Effector CD8-positive, alpha-beta T cell (primary cell): Measurements from ENCODE around the gene TBC1D2B.

ENCODE experiments used
- DNase-seq: peaks from one replicate; lab custom pipeline; 2025; lab: John Stamatoyannopoulos, UW

TBC1D2B gene

DNA sequence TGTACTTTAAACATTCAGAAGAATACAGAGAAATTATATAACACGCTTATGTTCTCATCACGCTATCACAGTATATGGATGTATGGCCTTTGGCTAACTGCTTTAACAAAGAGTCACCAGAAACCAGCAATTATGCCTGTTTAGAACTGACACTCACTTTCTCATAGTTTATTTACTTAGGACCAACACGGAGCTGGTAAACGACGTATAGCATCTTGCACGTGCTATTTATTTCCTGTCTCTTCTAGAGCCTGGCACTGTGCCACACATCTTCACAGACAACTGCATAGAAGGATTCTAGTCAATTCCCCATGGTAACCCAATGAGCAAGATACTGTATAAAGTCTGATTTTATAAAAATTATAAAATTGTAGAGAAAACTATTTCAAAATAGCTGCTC is 43.6 kb downstream of the TBC1D2B start:
- DNase-seq, result peak; percentile 47

DNA sequence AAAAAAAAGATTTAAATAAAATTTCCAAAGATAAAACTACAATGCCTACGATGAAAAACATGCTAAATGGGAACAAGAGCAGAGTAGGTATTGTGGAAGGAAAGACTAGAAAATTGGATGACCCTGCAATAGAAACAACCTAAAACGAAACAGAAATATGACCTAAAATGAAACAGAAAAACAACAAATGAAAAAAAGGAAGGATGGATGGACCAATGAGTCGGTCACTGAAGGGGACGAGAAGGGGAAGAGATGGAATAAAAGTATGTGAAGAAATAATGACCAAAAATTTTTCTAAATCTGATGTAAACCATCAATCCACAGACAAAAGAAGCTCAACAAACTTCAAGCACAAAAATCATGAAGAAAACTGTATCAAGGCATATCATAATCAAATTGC is 44.8 kb downstream of the TBC1D2B start:
- DNase-seq, result no peak

DNA sequence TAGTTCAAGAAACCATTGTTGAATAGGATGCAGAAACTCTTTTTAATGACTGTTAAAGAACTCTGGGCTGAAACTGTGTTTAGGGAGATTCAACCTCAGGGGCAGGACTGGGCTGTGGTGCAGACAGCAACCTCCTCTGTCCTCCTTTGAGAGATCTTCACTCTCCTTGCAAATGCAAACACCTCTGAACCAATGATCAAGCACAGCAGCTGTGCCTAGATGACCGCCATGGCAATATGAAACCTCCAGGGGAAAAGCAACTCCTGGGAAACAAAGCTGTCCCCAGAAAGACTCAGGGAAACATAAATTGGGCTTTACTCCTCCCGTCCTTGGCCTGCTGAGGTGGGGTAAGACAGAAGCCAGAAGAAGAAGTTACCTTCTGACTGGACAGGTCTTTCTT is 52.6 kb downstream of the TBC1D2B start:
- no peak for DNase-seq

DNA sequence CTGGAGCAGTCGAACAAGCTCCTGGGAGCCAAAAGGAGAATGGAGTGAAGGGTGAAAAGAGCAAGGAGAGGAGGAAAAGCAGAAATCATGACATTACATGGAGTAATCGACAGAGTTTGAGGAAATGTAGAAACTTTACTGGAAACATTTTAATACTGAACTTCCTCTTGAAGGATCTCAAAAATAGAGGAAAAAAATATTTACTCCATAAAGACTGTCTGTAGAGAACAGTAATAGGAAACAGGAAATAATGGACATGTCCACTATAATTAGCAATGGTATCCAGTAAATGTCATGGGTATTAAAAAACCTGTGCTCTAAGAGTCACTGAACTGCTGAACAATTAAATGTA is 53.0 kb downstream of the TBC1D2B start:
- DNase-seq, result no peak

DNA sequence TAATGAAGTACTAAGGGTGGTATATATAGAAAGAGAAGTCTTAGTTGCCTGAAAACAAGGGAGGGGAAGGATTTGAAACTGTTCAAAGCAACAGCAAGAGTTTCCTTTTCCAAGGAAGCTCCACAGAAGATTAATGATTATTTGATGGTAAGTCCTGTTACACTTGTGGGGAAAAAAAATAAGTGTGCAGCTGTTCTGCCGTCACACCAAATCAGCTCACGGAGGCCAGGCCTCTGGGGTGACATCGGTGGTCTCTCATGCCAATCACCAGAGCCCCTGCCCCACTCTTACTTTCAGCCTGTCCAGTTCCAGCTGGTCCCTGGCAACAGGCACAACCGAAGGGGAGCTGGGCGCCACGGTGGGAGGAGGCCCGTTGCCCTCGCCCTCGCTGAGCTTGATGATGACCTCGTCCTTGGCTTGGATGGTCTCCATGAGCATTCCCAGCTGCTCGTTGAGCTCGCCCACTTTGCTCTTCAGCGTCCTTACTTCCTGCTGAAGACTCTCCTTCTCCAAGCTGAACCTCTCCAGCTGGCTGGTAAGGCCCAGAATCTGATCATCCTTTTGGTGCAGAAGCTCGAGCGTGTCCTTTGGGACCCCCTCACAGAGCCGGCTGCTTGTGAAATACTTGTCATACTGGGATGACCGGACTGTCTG is 53.5 kb downstream of the TBC1D2B start:
- no peak for DNase-seq

DNA sequence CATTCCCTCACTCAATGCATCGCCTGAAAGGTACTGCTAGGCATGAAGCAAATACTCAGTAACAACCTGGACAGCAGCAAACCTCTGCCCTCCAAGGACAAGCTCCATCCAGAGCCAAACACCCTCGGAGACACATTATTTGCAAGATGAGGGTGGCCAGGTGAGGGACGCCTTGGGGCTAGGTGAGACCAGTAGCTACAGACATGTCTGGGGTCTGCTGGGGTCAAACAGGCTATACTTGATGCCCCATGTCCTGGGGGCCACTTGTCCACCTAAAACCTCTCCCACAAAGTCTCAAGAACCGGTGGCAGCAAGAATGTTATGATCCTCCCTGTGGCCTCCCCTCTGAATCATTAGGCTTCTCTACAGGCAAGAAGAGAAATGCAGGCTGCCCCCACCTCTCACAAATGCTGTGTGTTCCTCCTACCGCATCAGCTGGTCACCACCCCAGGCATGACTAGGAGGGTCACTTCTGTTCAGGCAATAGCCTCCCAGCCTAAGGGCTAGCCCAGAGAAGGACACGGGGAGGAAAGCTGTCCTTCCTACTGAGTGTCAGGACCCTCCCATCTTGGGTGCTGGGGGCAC is 54.3 kb downstream of the TBC1D2B start:
- no peak for DNase-seq

DNA sequence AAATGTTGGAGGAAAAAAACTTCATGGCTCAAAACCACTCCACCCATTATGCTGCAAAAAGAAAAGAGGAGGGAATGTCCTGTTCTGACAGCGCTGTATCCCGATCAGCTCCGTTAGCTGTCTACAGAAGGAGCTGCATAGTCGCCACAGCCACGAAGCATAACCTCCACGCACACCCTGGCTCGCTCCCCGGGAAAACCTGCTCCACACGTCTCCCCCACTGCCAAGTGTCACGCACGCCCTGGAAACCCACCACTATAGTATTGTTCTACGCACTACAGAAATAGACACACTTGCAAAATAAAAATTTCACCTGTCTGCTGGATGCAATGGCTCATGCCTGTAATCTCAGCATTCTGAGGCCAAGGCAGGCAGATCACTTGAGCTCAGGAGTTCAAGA is 55.8 kb downstream of the TBC1D2B start:
- no peak for DNase-seq

DNA sequence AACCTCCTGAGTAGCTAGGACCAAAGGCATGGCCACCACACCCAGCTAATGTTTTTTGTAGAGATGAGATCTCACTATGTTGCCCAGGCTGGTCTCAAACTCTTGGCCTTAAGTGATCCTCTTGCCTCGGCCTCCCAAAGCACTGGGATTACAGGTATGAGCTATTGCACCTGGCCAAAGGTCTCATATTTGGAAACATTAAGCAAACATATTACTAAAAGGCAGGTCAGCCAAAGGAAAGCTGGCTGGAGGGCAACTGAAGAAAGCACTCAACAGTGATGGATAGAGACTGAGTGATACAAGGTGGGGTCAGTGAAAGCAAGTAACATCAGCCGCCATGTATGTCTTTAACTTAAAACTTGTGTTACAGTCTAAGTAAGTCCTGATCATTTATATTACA is 57.5 kb downstream of the TBC1D2B start:
- DNase-seq, result no peak

DNA sequence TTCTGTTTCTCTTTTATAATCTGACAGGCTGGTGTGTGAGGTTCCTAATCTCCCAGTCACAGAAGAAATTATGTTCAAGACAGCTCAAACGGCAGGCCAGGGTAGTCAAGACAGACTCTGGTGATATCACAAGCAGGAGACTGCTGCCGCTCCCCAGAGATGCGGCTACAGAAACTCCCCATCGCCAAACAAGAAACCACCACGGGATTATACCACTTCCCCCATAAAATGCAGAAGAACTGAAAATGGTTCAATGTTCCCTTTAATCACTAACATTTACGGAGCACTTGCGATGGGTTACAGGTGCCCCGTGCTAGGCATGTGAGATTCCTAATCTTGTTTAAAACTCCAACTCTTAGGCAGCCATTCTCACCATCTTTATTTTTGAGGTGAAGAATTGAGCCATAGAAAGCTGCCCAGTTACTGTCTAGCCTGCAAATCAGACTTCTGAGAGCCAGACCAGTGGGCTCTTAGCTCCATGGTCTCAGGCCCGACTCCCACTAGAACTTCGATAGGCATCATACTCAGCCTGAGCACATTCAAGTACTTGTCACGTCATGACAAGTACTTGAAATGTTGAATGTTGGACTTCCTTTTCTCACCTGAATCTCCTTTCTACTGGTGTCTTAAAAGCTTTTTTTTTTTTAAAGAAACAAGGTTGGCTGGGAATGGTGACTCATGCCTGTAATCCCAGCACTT is 58.4 kb downstream of the TBC1D2B start:
- no peak for DNase-seq

DNA sequence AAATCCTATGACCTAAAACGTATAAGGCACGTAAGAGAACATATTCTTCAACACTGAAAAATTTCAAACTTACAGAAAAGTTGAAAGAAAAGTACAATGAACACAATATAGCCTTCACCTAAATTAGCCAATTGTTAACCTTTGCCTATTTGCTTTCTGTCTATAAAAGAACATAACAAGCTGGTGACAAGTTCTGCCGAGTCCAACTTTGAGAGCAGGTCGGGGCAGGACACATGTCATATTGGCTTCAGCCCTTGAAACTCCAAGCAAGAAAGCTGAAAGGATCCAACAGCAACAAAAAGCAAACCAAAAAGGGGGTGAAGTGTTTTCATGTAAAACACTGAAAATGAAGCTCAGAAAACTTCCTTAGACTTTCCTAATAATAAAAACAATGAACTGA is 59.1 kb downstream of the TBC1D2B start:
- DNase-seq, result no peak

DNA sequence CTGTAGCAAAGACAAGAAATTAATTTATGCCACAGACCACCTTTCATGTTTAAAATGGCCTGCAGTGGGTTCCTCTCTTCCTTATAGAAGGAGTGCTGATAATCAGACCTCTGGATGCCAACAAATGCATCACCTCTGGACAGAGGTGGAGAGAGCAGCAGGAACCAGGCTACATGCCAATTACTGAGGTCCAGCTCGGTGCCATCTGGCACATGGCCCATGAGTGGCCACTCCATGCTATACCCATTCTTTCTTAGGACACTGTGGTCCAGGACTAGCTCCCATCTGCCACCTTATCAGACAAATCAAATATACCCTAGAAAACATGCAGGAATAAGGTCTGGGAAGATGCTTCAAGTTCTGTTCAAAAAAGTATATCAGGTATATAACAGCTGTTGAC is 60.7 kb downstream of the TBC1D2B start:
- DNase-seq, result no peak

DNA sequence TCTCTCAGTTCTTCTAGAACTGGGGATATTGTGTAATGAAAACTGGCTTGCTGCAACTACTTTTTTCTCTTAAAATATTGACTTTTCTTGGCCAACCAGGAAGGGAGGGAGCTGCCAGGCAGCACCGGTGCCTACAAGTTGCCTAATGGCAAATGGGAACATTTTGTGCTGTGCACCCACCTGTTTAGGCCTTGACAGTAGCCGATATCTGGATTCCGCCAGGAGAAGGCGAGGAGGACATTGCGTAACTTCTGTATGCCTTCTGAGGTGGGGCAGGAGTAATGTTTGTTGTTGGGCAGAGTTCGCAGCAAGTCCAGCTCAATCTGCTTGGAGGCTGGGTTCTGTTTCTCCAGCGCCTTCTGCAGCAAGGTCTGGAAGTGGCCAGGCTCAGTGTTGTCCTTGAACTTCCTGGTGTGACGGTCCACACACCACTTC is 64.9 kb downstream of the TBC1D2B start:
- DNase-seq, result no peak

DNA sequence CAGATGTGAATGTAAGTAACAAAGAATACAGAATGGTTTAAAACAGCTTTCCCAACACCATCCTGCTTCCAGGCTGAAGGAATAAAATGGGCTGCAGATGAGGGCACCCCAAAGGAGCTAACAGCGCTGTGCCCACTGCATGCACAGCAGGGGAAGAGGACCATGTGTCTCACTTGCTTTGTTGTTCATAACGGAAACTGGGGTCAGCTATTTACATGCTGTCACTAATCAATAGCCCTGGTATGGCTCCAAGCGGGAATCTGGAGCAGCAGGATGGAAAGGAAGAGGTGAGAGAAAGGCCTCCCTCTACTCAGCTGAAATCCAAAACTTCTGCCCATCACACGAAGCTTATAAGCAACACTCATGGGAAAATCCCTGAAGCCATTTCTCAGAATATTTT is 67.4 kb downstream of the TBC1D2B start:
- no peak for DNase-seq

DNA sequence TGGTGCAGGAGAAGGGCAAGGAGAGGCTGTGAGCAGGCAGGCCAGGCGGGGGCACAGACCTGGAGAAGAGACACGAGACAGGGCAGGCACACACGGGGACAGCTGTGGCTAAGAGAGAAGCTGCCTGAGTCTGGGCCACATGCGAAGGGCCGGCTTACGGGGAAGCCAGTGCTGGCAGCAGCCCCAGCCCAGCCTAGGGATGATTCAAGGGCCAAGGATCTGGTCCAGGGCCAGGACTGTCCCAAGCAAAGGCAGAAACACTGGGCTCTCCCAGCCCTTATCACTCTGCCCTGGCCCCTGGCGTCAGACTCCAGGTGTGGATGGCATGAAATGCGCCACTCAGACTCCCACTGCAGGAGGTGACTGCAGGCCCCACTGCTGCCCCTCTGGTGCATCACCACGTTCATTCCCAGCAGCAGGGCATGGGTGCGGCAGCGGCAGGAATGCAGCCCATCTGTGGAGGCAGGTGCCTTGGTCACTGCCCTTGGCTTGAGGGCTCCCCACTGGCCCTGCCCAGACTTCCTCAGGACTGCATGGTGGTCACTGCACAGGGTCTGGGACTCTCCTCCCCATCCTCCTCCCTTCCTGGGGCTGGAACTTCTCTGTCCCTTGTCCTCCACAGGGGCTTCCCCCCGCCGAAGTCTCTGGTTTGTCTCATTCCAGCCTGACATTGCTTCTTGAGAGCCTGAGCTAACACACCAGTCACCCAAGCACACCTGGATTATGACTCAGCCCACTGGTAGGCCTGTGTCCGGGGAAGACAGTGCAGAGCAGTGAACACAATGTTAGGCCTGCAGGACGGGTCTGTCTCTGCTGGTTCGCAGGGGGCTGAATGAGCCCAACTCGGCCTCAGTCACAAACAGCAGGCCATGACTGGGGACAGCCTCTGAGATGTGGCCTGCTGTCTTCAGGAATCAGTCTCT is 69.3 kb downstream of the TBC1D2B start:
- no peak for DNase-seq

DNA sequence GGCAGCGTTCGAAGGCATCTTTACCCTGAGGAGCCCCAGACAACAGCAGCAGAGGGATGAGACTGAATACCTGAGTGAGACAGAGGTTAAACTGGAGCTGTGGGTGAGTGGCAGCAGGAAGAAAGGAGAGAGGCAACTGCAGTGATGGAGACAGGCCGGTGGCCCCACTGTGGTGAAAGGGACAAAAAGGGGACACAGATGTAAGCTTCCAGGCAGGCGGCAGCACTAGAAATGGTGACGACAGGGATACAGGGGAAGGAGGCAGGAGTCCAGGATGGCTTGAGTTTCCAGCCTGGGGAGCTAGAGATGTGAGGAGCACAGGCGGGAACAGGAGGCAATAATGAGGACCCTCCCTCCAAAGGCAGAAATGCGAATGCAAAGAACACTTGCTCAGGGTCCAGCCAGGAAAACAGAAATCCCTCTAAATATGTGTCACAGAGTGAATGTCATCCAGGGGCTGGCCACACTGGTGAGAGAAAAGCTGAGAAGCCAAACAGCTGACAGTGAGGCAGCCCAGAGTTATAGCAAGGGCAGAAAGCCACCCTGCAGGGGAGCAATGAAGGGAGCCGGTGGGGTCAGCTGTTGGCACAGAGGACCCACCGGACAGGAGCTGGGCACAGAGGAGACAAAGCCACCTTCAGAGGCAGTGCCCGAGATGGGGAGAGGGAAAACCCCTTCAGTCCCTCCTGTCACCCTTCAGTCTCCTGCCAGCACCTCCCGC is 70.1 kb downstream of the TBC1D2B start:
- DNase-seq, result no peak

DNA sequence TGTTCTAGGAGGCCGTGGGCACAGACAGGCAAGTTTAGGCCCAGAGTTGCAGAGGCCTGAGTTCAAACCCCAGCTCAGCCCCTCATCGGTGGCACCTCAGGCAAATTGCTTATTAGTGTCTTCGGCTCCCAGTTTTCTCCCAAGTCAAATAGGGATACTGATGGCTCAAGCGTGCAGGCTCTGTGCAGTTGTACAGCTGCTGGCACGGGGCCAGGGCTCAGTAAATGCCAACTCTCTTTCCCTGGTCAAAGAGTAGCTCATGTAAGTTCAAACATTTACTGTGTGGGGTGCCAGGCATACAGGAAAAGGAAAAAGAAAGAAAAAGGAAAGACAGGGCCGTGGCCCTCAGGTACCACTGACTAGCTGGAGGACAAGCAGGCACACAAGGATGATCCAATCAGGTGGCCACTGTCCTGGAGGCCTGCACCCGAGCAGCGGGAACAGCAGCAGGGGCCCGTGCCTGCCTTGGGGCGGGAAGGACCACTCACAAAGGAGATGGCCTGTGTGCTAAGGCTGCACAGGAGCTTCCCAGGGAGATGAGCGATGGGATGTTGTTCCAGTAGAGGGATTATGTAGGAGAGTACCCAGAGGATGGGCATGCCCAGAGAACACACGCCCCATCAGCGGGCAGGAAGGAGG is 70.8 kb downstream of the TBC1D2B start:
- no peak for DNase-seq

DNA sequence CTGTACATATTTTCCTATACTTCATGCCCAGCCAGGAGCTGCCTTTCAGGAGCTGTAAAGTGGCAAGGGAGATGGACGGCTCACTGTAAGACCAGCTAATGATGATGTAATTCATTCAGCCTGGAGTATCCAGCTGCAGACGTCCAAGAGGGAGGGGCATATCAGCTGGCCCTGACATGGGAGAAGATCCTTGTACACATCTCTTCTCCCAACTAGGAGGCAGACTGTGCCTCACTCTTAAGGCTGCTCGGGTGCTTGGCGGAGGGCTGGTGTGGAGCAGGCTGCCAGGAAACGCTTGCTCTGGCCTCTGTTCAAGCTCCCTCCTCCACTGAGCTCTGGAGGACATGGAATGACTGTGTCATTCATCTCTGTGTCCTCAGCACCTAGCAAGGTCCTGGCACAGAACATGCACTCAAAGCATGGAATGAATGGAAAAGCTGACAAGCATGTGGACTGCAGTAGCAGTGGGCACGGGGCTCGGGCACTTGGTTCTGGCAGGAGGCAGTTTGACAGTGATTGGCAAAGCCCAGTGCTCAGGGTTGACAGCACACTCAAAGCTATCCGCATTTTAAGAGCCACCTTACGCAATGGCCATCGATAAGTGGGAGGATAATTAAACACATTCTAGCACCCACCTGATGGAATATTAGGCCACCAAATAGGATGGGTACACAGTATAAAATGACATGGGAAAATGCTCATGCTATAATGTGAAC is 72.4 kb downstream of the TBC1D2B start:
- DNase-seq, result no peak

DNA sequence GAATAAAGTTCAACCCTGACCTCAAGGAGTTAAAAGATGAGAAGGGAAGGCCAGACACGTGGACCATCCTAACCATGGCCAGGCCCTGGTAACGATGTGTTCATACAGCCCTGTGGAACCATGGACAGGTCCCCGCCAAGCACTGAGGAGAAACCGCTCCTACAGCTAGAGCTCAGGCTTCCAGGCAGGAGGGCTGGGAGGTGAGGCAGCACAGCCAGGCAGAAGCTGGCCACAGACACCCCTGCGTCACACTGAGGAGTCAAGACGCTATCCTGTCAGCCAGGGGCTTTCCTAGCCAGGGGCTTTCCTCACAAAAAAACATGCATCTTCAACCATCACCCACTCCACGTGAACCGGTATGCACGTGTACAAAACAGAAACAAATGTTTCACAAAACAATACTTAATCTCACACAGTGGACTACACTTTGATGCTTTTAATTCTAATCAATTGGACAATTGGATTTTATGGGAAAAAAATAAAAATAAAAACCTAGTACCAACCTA is 73.2 kb downstream of the TBC1D2B start:
- DNase-seq, result no peak

DNA sequence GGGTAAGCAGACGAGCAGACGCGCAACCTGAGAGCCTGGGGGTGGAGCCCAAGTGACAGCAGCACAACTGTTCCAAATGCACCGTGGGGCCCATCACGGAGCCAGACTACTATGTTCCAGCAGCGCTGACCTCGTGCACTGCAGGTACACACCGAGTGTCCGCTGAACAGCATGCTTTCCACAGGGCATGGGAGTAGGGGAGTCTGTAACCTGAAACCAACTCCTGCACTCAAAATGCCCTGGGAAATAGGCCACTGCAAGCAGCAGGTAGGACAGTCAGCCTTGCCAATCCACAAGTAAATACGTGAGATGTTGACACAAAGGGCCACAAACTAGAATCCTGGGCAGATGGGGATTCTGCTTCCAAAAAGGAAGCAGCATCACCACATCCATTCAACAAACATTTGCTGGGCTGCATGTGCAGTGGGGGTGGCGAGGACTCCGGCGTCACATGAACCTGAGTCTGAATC is 73.9 kb downstream of the TBC1D2B start:
- DNase-seq, result no peak

DNA sequence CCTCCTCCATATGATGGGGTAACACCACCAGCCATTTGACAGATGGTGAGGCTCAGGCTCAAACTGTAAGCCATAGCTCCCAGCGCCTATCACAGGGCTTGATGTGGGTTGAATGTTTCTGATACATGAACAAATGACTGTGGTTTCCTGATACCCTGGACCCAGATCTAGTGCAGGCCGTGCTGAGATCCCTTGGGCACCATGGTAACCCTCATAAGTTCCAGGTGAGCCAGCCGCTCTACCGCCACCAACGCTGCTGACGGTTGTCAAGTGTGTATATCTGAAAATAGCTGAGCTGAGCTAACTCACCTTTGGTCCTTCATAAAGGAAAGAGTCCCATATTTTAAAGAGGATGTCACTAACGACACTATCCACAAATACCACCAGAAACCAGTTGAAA is 74.5 kb downstream of the TBC1D2B start:
- DNase-seq, result no peak
